A549 (cell line): Measurements from ENCODE around the gene ARHGAP44. TPM values are rescaled to one million over a fixed set of nuclear protein-coding genes. Genes with fewer than 3 reads are reported as not detected.

Experiments used
- ATAC-seq, 2 experiments: fragments of 200-7000 bp in 1 of 2; fragments of >200 bp in 1 of 2; cut with Nextera tagmentation in 1 of 2; cut with Tn5 transposase in 1 of 2; 3 replicates each; pipeline versions ENCODE4 v1.8.0 to v1.9.1; 2018 to 2020; ENCODE audit warnings: mild to moderate bottlenecking in 1 of 2, moderate library complexity in 1 of 2
- CTCF ChIA-PET: fragments of 300-600 bp; sonication (Branson Sonifier 250); formaldehyde crosslinking; extraction: SDS; loops from one replicate; lab custom pipeline; 2021; ENCODE audit warnings: antibody characterized with exemption, inconsistent platforms; lab: Yijun Ruan, JAX
- POLR2A ChIA-PET: fragments of 350-600 bp; formaldehyde crosslinking; extraction: SDS; loops from one replicate; lab custom pipeline; 2021; ENCODE audit warnings: antibody characterized with exemption, inconsistent platforms; lab: Yijun Ruan, JAX
- DNase-seq, 2 experiments: peaks; one replicate each; pipeline versions ENCODE4 v3.0.0 to v3.0.0-alpha.2; 2011 to 2016; ENCODE audit warnings: low read depth in 1 of 2, low spot score in 1 of 2
- FAIRE-seq: peaks from 2 replicates; lab custom pipeline; 2011; peaks lifted over from hg19 to GRCh38; lab: Jason Lieb, UNC
- H3K27ac ChIP-seq, 2 experiments: fragments of >200 bp; sonication (Bioruptor Twin); formaldehyde crosslinking; 3 replicates each; pipeline ENCODE4 v1.5.1; 2016 to 2017
- H3K4me1 ChIP-seq: fragments of >200 bp; sonication (Bioruptor Twin); formaldehyde crosslinking; 3 replicates; pipeline ENCODE4 v1.6.1; 2016
- H3K4me2 ChIP-seq: fragments of >200 bp; sonication (Bioruptor Twin); formaldehyde crosslinking; 3 replicates; pipeline ENCODE4 v1.6.1; 2016
- H3K4me3 ChIP-seq: fragments of >200 bp; sonication (Bioruptor Twin); formaldehyde crosslinking; 3 replicates; pipeline ENCODE4 v1.5.1; 2016
- H3K9me3 ChIP-seq: fragments of >200 bp; sonication (Bioruptor Twin); formaldehyde crosslinking; 3 replicates; pipeline ENCODE4 v1.6.1; 2016
- BCL3 ChIP-seq: fragments of >200 bp; sonication (Bioruptor Twin); formaldehyde crosslinking; IDR thresholded peaks from 3 replicates; pipeline ENCODE4 v1.6.1; 2016
- BHLHE40 ChIP-seq: IDR thresholded peaks from 2 replicates; pipeline ENCODE4 v1.6.1; 2012; ENCODE audit warnings: low read depth, low read length, inconsistent platforms
- CBX2 ChIP-seq: fragments of 200-600 bp; sonication (generic); IDR thresholded peaks from 2 replicates; pipeline ENCODE4 v1.6.1; 2016; ENCODE audit warnings: low read depth, mild to moderate bottlenecking, borderline replicate concordance
- CBX8 ChIP-seq: fragments of 200-600 bp; sonication (generic); IDR thresholded peaks from 2 replicates; pipeline ENCODE4 v1.6.1; 2016
- CTCF ChIP-seq: fragments of >200 bp; sonication (Bioruptor Twin); formaldehyde crosslinking; IDR thresholded peaks from 3 replicates; pipeline ENCODE4 v1.5.1; 2016
- E2F6 ChIP-seq: IDR thresholded peaks from 2 replicates; pipeline ENCODE4 v1.6.1; 2012; ENCODE audit warnings: low read depth, borderline replicate concordance
- ELK1 ChIP-seq: fragments of 150-350 bp; IDR thresholded peaks from 2 replicates; pipeline ENCODE4 v1.6.1; 2014; ENCODE audit warnings: low read depth, mild to moderate bottlenecking, low read length
- EP300 ChIP-seq, 2 experiments: fragments of >200 bp; sonication (Bioruptor Twin); formaldehyde crosslinking; IDR thresholded peaks; 2 replicates in 1 of 2; 3 replicates in 1 of 2; pipeline ENCODE4 v1.6.1; 2016 to 2017
- FOXS1 ChIP-seq: fragments of 250-450 bp; sonication (Bioruptor Pico); IDR thresholded peaks from 2 replicates; pipeline ENCODE4 v1.5.0; 2020; ENCODE audit warnings: mild to moderate bottlenecking, moderate library complexity
- GATA3 ChIP-seq: IDR thresholded peaks from 2 replicates; pipeline ENCODE4 v1.6.1; 2012; ENCODE audit warnings: borderline replicate concordance
- HES2 ChIP-seq: fragments of >200 bp; sonication (Bioruptor Twin); formaldehyde crosslinking; IDR thresholded peaks from 2 replicates; pipeline ENCODE4 v1.6.1; 2016
- HOXA7 ChIP-seq: fragments of 250-450 bp; sonication (Bioruptor Pico); IDR thresholded peaks from 2 replicates; pipeline ENCODE4 v1.5.0; 2020; ENCODE audit warnings: mild to moderate bottlenecking, moderate library complexity
- HOXB5 ChIP-seq: fragments of 250-450 bp; sonication (Bioruptor Pico); IDR thresholded peaks from 2 replicates; pipeline ENCODE4 v1.5.0; 2020; ENCODE audit warnings: mild to moderate bottlenecking, moderate library complexity
- JUN ChIP-seq, 2 experiments: fragments of >200 bp; sonication (Bioruptor Twin); formaldehyde crosslinking; IDR thresholded peaks; 2 replicates in 1 of 2; 3 replicates in 1 of 2; pipeline ENCODE4 v1.6.1; 2016 to 2017
- KDM5A ChIP-seq: fragments of 200-600 bp; sonication (generic); IDR thresholded peaks from 2 replicates; pipeline ENCODE4 v1.6.1; 2016; ENCODE audit warnings: antibody characterized with exemption, mild to moderate bottlenecking
- MAX ChIP-seq: IDR thresholded peaks from 2 replicates; pipeline ENCODE4 v1.6.1; 2012
- PHF8 ChIP-seq: fragments of 200-600 bp; sonication (generic); IDR thresholded peaks from 2 replicates; pipeline ENCODE4 v1.6.1; 2016; ENCODE audit warnings: low read depth, mild to moderate bottlenecking, antibody characterized with exemption, moderate library complexity, borderline replicate concordance
- POLR2AphosphoS2 ChIP-seq: conservative IDR thresholded peaks from 2 replicates; pipeline ENCODE4 v1.6.1; 2012; ENCODE audit warnings: low read length, improper control_type of control experiment, inconsistent platforms
- RARB ChIP-seq: fragments of 250-450 bp; sonication (Bioruptor Pico); IDR thresholded peaks from 2 replicates; pipeline ENCODE4 v1.8.0; 2021; ENCODE audit warnings: mild to moderate bottlenecking, moderate library complexity
- RFX5 ChIP-seq: fragments of 450-650 bp; IDR thresholded peaks from 2 replicates; pipeline ENCODE4 v1.7.1; 2014; ENCODE audit warnings: antibody characterized with exemption, mild to moderate bottlenecking, moderate library complexity
- RNF2 ChIP-seq: fragments of 200-600 bp; sonication (generic); IDR thresholded peaks from 2 replicates; pipeline ENCODE4 v1.6.1; 2016; ENCODE audit warnings: low read depth, mild to moderate bottlenecking, antibody characterized with exemption, moderate library complexity, borderline replicate concordance
- SMC3 ChIP-seq: fragments of >200 bp; sonication (Bioruptor Twin); formaldehyde crosslinking; IDR thresholded peaks from 3 replicates; pipeline ENCODE4 v1.6.1; 2018; ENCODE audit warnings: inconsistent platforms
- SREBF2 ChIP-seq: fragments of 450-650 bp; IDR thresholded peaks from 2 replicates; pipeline ENCODE4 v1.6.1; 2014; ENCODE audit warnings: mild to moderate bottlenecking, moderate library complexity
- TFCP2L1 ChIP-seq: fragments of 250-450 bp; sonication (Bioruptor Pico); IDR thresholded peaks from 2 replicates; pipeline ENCODE4 v1.5.0; 2021; ENCODE audit warnings: mild to moderate bottlenecking
- ZFP36 ChIP-seq: fragments of 450-650 bp; IDR thresholded peaks from 2 replicates; pipeline ENCODE4 v1.6.1; 2014; ENCODE audit warnings: borderline replicate concordance; ENCODE audit not compliant: partially characterized antibody
- ZNF302 ChIP-seq: fragments of 250-450 bp; sonication (Bioruptor Pico); IDR thresholded peaks from 2 replicates; pipeline ENCODE4 v1.9.0; 2021; ENCODE audit warnings: inconsistent platforms, mild to moderate bottlenecking, moderate library complexity
- WGBS: methylation state at CpG from one replicate; pipeline ENCODE4 v1.1.6; 2017; ENCODE audit errors: missing lambda C conversion rate; 5-methylcytosine and 5-hydroxymethylcytosine counted together
- polyA plus RNA-seq, 4 experiments: library from polyadenylated mRNA; depleted of rRNA in 3 of 4; stranded (reverse); fragments of >200 nt; fragmentation: RNase III in 1 of 4; extraction: RNeasy Plus Mini Kit Qiagen cat#74134 plus additional on column Dnase treatment in 1 of 4; gene quantifications; 2 replicates in 3 of 4; 3 replicates in 1 of 4; pipeline ENCODE4 v1.2.3, GENCODE V29; 2011 to 2017

Gene ARHGAP44
- polyA plus RNA-seq, 2 of the 4 experiments (the other 2 are of a cell fraction): 4.1 to 4.2 TPM

- Histone ChIP-seq H3K4me2 (no peak overlapping the region), H3K9me3 (peaks cover 14% of the 10 kb centered on the region), H3K4me3 (no peak overlapping the region), H3K4me1 (peaks cover 10% of the 10 kb centered on the region; the same call in 2 of the 3 replicates), H3K27ac (no peak overlapping the region)
- ATAC-seq (no peak), DNase-seq (no peak), FAIRE-seq (no peak)
- TF ChIP-seq ZFP36 (no peak), BHLHE40 (no peak), RARB (CRISPR knock-in tag) (no peak), POLR2AphosphoS2 (no peak), ZNF302 (no peak), GATA3 (no peak), HES2 (no peak), HOXB5 (CRISPR knock-in tag) (no peak), HOXA7 (CRISPR knock-in tag) (no peak), CBX8 (no peak), SMC3 (no peak), ELK1 (no peak), MAX (no peak), RNF2 (no peak), SREBF2 (no peak), KDM5A (no peak), EP300 (IDR thresholded peaks at IDR 0.05) (no peak), CBX2 (no peak), RFX5 (no peak), BCL3 (no peak)
- POLR2A ChIA-PET: no interaction called here
- CTCF ChIA-PET: no interaction called here
- WGBS: 58% methylated on average over 3 of the region's 3 CpGs
These were observed 108.8 kb downstream of the ARHGAP44 start for GRCh38 chr17:12898110-12898509.

GRCh38 chr17:12899604-12900003 is 110.3 kb downstream of the ARHGAP44 start:
- H3K27ac ChIP-seq: no peak overlapping the region
- WGBS: 49% methylated on average over 4 of the region's 4 CpGs
- ChIA-PET POLR2A (no interaction called here), CTCF (no interaction called here)
- H3K9me3 ChIP-seq: peaks cover 10% of the 10 kb centered on the region; the same call in 2 of the 3 replicates
- ATAC-seq (no peak), DNase-seq (no peak), FAIRE-seq (peak; percentile 18)
- no peak overlapping the region for H3K4me3 ChIP-seq
- no peak overlapping the region for H3K4me2 ChIP-seq
- TF ChIP-seq PHF8: no peak
- TF ChIP-seq ZNF302: no peak
- no peak for TF ChIP-seq TFCP2L1 (CRISPR knock-in tag)
- TF ChIP-seq JUN (IDR thresholded peaks at IDR 0.05): no peak
- no peak for TF ChIP-seq HOXB5 (CRISPR knock-in tag)
- TF ChIP-seq CTCF: no peak
- TF ChIP-seq E2F6: no peak
- TF ChIP-seq KDM5A: no peak
- TF ChIP-seq RFX5: no peak
- no peak for TF ChIP-seq GATA3
- no peak for TF ChIP-seq CBX8
- no peak for TF ChIP-seq HES2
- no peak for TF ChIP-seq FOXS1 (CRISPR knock-in tag)
- no peak for TF ChIP-seq POLR2AphosphoS2
- TF ChIP-seq CBX2: no peak
- peaks cover 10% of the 10 kb centered on the region; the same call in 2 of the 3 replicates for H3K4me1 ChIP-seq
